ENCODE measurements around the gene BMP7. TPM values are rescaled to one million over a fixed set of nuclear protein-coding genes. Genes with fewer than 3 reads are reported as not detected.

The BMP7 gene
- total and polyA plus RNA-seq, 2 of the 13 experiments (the other 11 are each of a cell fraction or from before 2014, with no cell fraction given): not detected

DNA sequence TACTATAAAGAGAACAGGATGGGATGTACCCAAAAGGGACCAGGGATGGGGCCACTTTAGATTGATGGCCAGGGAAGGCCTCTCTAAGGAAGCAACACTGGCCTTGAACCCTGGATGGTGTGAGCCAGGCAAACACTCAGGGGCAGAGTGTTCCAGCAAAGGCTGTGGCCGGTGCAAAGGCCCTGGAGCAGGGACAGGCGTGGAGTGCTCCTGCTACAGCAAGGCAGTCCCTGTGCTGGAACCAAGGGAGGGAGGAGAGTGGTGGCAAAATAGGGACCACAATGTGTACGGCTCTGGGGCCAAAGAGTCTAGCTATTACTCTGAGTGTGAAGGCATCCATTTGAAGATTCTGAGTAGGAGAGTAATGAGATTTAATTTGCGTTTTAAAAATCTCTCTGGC is 131.6 kb downstream of the BMP7 start (continued):
- TF ChIP-seq, protein P1, sequence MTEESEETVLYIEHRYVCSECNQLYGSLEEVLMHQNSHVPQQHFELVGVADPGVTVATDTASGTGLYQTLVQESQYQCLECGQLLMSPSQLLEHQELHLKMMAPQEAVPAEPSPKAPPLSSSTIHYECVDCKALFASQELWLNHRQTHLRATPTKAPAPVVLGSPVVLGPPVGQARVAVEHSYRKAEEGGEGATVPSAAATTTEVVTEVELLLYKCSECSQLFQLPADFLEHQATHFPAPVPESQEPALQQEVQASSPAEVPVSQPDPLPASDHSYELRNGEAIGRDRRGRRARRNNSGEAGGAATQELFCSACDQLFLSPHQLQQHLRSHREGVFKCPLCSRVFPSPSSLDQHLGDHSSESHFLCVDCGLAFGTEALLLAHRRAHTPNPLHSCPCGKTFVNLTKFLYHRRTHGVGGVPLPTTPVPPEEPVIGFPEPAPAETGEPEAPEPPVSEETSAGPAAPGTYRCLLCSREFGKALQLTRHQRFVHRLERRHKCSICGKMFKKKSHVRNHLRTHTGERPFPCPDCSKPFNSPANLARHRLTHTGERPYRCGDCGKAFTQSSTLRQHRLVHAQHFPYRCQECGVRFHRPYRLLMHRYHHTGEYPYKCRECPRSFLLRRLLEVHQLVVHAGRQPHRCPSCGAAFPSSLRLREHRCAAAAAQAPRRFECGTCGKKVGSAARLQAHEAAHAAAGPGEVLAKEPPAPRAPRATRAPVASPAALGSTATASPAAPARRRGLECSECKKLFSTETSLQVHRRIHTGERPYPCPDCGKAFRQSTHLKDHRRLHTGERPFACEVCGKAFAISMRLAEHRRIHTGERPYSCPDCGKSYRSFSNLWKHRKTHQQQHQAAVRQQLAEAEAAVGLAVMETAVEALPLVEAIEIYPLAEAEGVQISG (CRISPR knock-in tag; IDR thresholded peaks at IDR 0.05): no peak
- TF ChIP-seq ZC3H4 (CRISPR knock-in tag; IDR thresholded peaks at IDR 0.05; ENCODE audit: borderline replicate concordance) (no peak), SUZ12 (IDR thresholded peaks at IDR 0.05; ENCODE audit: low read depth, low read length) (no peak), ZNF563 (CRISPR knock-in tag; IDR thresholded peaks at IDR 0.05) (no peak), SP4 (CRISPR knock-in tag; IDR thresholded peaks at IDR 0.05) (no peak), ZSCAN31 (CRISPR knock-in tag; IDR thresholded peaks at IDR 0.05; ENCODE audit: low read depth) (no peak)
- TF ChIP-seq, protein P2, sequence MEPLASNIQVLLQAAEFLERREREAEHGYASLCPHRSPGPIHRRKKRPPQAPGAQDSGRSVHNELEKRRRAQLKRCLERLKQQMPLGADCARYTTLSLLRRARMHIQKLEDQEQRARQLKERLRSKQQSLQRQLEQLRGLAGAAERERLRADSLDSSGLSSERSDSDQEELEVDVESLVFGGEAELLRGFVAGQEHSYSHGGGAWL (CRISPR knock-in tag; IDR thresholded peaks at IDR 0.05): no peak

DNA sequence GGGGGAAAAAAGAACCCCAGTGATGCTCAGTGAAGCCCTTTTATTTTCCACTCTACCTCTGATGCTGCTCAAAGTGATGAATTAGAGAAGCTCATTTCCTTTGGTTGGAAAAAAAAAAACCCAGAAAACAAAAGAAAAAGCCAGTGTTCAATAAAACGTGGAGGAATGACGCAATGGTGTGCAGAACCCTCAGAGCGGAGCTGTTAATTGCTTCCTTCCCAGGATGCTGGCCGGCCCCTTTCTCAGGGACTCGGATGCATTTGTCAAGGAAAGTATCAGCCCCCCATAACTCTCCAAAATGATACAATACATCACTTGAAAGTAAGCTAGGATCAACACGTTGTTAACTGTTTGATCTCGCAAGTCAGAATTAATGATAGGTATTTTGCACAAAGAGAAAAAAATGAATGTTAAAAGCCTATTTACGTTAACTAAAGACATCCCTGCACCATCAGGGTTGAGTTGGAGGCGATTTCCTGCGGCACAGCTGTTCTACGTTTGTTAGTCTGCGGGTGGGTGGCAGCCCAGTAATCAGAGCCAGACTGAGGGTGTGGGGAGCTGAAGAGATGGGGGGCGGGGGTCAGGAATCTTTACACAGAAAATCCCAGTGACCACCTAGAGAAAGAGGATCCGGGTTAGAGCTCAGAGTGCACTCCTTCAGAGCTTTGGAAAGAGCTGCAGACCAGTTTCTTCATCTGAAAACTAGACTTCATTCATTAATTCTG is 132.4 kb downstream of the BMP7 start:
- no peaks in the 10 kb centered on the region for H3K79me2 ChIP-seq (ENCODE audit: insufficient read depth, low read length)
- no peak overlapping the region for H3K27ac ChIP-seq (ENCODE audit: extremely low read length, insufficient read depth, low read length)
- no peak overlapping the region for H3K4me2 ChIP-seq (ENCODE audit: low read depth, low read length)
- H3K4me3 ChIP-seq (replicated peaks in 1 of 3; ENCODE audit: insufficient read depth in 1 of 3, low read depth in 2 of 3, low read length in 3 of 3): no peak overlapping the region
- no peaks in the 10 kb centered on the region for H3K9me3 ChIP-seq (ENCODE audit: low read length)
- no peak overlapping the region for H2AFZ ChIP-seq (ENCODE audit: low read length)
- H3K4me1 ChIP-seq (ENCODE audit: insufficient read depth, low read length): peaks cover 19% of the 10 kb centered on the region
- 40% methylated on average over 14 of the region's 14 CpGs for WGBS (ENCODE audit: low lambda C conversion rate)
- no peak overlapping the region for H3K9ac ChIP-seq (ENCODE audit: insufficient read depth, low read depth, low read length)
- TF ChIP-seq CEBPB (IDR thresholded peaks at IDR 0.05; ENCODE audit: borderline replicate concordance, low read depth, low read length) (peak; percentile 35; the same call in 1 of the 2 replicates), FLYWCH1 (CRISPR knock-in tag; IDR thresholded peaks at IDR 0.05) (no peak)
- H3K36me3 ChIP-seq (replicated peaks in 1 of 2; ENCODE audit: control insufficient read depth in 1 of 2, insufficient read depth in 2 of 2, low read length in 2 of 2): no peaks in the 10 kb centered on the region
- DNase-seq (ENCODE audit: low spot score): no peak
- H4K20me1 ChIP-seq (ENCODE audit: insufficient read depth, low read length): no peaks in the 10 kb centered on the region
- in situ Hi-C loops (cut with HindIII; ENCODE audit: extremely low pct_ligation_motif_present, low pct_unique_long_range_greater_than_20kb) (no loop called here), intact Hi-C loops (cut with micrococcal nuclease; ENCODE audit: unreplicated experiment) (no loop called here)
- FAIRE-seq: no peak
- ChIA-PET POLR2A (no interaction called here), CTCF (ENCODE audit: low intra/inter-chr PET ratio, low total read pairs) (no interaction called here)
- BruUV-seq (replicated peaks): no TSS peak
- ATAC-seq: no peak
- peaks cover 3 to 8% of the 10 kb centered on the region in 2 experiments; a peak in 1 of 5 replicates for H3K27me3 ChIP-seq (ENCODE audit: control insufficient read depth in 1 of 2, insufficient read depth in 2 of 2, low read length in 2 of 2)
